CD4-positive, alpha-beta T cell (primary cell): Measurements from ENCODE around the gene CRP. TPM values are rescaled to one million over a fixed set of nuclear protein-coding genes. Genes with fewer than 3 reads are reported as not detected.

Experiments used
- ATAC-seq: fragments of 200-7000 bp; cut with Tn5 transposase; one replicate; pipeline ENCODE4 v1.10.0; 2022; ENCODE audit warnings: mild to moderate bottlenecking; ENCODE audit not compliant: poor library complexity
- CTCF ChIA-PET: fragments of 350-600 bp; sonication (Branson Sonifier 250); formaldehyde crosslinking; loops from one replicate; lab custom pipeline; 2021; ENCODE audit warnings: antibody characterized with exemption, inconsistent platforms; lab: Charles Lee
- POLR2A ChIA-PET: fragments of 350-600 bp; sonication (Branson Sonifier 250); formaldehyde crosslinking; loops from one replicate; lab custom pipeline; 2021; ENCODE audit warnings: antibody characterized with exemption, inconsistent platforms; lab: Charles Lee
- DNase-seq, 14 experiments: peaks; one replicate each; pipeline ENCODE4 v3.0.0-alpha.2; 2013 to 2020; ENCODE audit warnings: mixed read lengths in 2 of 14
- H3K27ac ChIP-seq, 2 donors: one replicate each; pipeline versions ENCODE4 v1.5.1 to v1.7.0; 2013; ENCODE audit warnings: low read length in 2 of 2, low read depth in 1 of 2, mild to moderate bottlenecking in 1 of 2
- H3K27me3 ChIP-seq, 2 experiments: 1 replicate in 1 of 2; 2 replicates in 1 of 2; pipeline versions ENCODE4 v1.6.1 to v1.7.0; 2013; ENCODE audit warnings: low read length in 2 of 2, control low read depth in 1 of 2, mild to moderate bottlenecking in 1 of 2, moderate library complexity in 1 of 2; ENCODE audit not compliant: insufficient read depth in 2 of 2, control insufficient read depth in 1 of 2
- H3K36me3 ChIP-seq: one replicate; pipeline ENCODE4 v1.6.1; 2013; ENCODE audit warnings: low read length, control low read depth; ENCODE audit not compliant: insufficient read depth
- H3K4me1 ChIP-seq: one replicate; pipeline ENCODE4 v1.6.1; 2013; ENCODE audit warnings: low read length, control low read depth; ENCODE audit not compliant: insufficient read depth
- H3K4me3 ChIP-seq: one replicate; pipeline ENCODE4 v1.5.1; 2013; ENCODE audit warnings: mild to moderate bottlenecking, low read length, moderate library complexity
- H3K9me3 ChIP-seq, 2 experiments: 1 replicate in 1 of 2; 2 replicates in 1 of 2; pipeline versions ENCODE4 v1.6.1 to v1.7.0; 2013; ENCODE audit warnings: low read length in 2 of 2, mild to moderate bottlenecking in 2 of 2, control low read depth in 1 of 2, moderate library complexity in 1 of 2; ENCODE audit not compliant: control insufficient read depth in 1 of 2, insufficient read depth in 1 of 2
- H3K27ac Mint-ChIP-seq: one replicate; pipeline ENCODE4 v1.8.0; 2020; ENCODE audit warnings: mixed read lengths
- H3K27me3 Mint-ChIP-seq: one replicate; pipeline ENCODE4 v1.8.0; 2021; ENCODE audit warnings: mixed read lengths
- H3K36me3 Mint-ChIP-seq: one replicate; pipeline ENCODE4 v1.8.0; 2021; ENCODE audit warnings: low read depth, mixed read lengths
- H3K4me1 Mint-ChIP-seq: one replicate; pipeline ENCODE4 v1.8.0; 2021; ENCODE audit warnings: low read depth, mixed read lengths
- H3K4me3 Mint-ChIP-seq: one replicate; pipeline ENCODE4 v1.8.0; 2020; ENCODE audit warnings: mild to moderate bottlenecking, mixed read lengths
- H3K9me3 Mint-ChIP-seq: one replicate; pipeline ENCODE4 v1.8.0; 2020; ENCODE audit warnings: mixed read lengths
- CTCF ChIP-seq: fragments of 200-600 bp; IDR thresholded peaks from one replicate; pipeline ENCODE4 v1.8.0; 2022; ENCODE audit warnings: antibody characterized with exemption, mild to moderate bottlenecking
- intact Hi-C, 2 experiments: fragments of 100-400 bp; cut with DNase I in 1 of 2; cut with micrococcal nuclease in 1 of 2; formaldehyde crosslinking; loops; one replicate each; pipeline versions ENCODE4 v1.15.1 to v1.9.0; 2023 to 2025; cut with DNase I, micrococcal nuclease
- total RNA-seq, 174 experiments: library from RNA in 2 of 174; stranded (reverse) in 2 of 174; gene quantifications; one replicate each; pipeline ENCODE4 v1.2.3 and lab custom pipeline; 2021 to 2026

The CRP gene
- total RNA-seq, 2 experiments from 2014 or later: not detected

GRCh38 chr1:159705904-159706256 is 8.5 kb downstream of the CRP start:
- TF ChIP-seq CTCF: no peak
- ChIA-PET POLR2A (no interaction called here), CTCF (no interaction called here)
- no peak overlapping the region for H3K27ac Mint-ChIP-seq
- H3K27ac ChIP-seq: no peak overlapping the region
- H3K4me1 ChIP-seq: no peaks in the 10 kb centered on the region
- H3K4me1 Mint-ChIP-seq: no peaks in the 10 kb centered on the region
- H3K9me3 ChIP-seq: no peaks in the 10 kb centered on the region
- H3K9me3 Mint-ChIP-seq: no peaks in the 10 kb centered on the region
- no peaks in the 10 kb centered on the region for H3K36me3 ChIP-seq
- intact Hi-C loops: no loop called here
- H3K27me3 Mint-ChIP-seq: peaks cover 8% of the 10 kb centered on the region
- DNase-seq (no peak), ATAC-seq (no peak)
- no peak overlapping the region for H3K4me3 Mint-ChIP-seq
- H3K36me3 Mint-ChIP-seq: no peaks in the 10 kb centered on the region
- H3K4me3 ChIP-seq: no peak overlapping the region
- H3K27me3 ChIP-seq: no peaks in the 10 kb centered on the region

- Mint-ChIP-seq H3K27me3 (peaks cover 9% of the 10 kb centered on the region), H3K4me1 (no peaks in the 10 kb centered on the region), H3K36me3 (no peaks in the 10 kb centered on the region)
Measured at GRCh38 chr1:159705251-159705903, 9.0 kb downstream of the CRP start.

GRCh38 chr1:159704481-159704880 is 9.9 kb downstream of the CRP start:
- POLR2A ChIA-PET: no interaction called here

More at GRCh38 chr1:159705251-159705903, 9.0 kb downstream of the CRP start:
- Mint-ChIP-seq H3K27ac (no peak overlapping the region), H3K4me3 (no peak overlapping the region), H3K9me3 (no peaks in the 10 kb centered on the region)
- Histone ChIP-seq H3K36me3 (no peaks in the 10 kb centered on the region), H3K27ac (no peak overlapping the region), H3K4me3 (no peak overlapping the region), H3K27me3 (no peaks in the 10 kb centered on the region), H3K9me3 (no peaks in the 10 kb centered on the region), H3K4me1 (no peaks in the 10 kb centered on the region)
- TF ChIP-seq CTCF: no peak
- DNase-seq (no peak), ATAC-seq (no peak)
- intact Hi-C loops: no loop called here
- ChIA-PET POLR2A (no interaction called here), CTCF (no interaction called here)

More at GRCh38 chr1:159704481-159704880, 9.9 kb downstream of the CRP start:
- no peaks in the 10 kb centered on the region for H3K9me3 Mint-ChIP-seq
- no peak overlapping the region for H3K4me3 Mint-ChIP-seq
- H3K27me3 Mint-ChIP-seq: peaks cover 12% of the 10 kb centered on the region
- H3K27ac ChIP-seq: no peak overlapping the region
- H3K27ac Mint-ChIP-seq: no peak overlapping the region
- H3K36me3 Mint-ChIP-seq: no peaks in the 10 kb centered on the region
- no peaks in the 10 kb centered on the region for H3K27me3 ChIP-seq
- no peaks in the 10 kb centered on the region for H3K9me3 ChIP-seq
- CTCF ChIA-PET: no interaction called here
- no peak overlapping the region for H3K4me3 ChIP-seq
- DNase-seq: no peak
- TF ChIP-seq CTCF: no peak
- H3K36me3 ChIP-seq: no peaks in the 10 kb centered on the region
- H3K4me1 ChIP-seq: no peaks in the 10 kb centered on the region
- intact Hi-C loops: no loop called here
- H3K4me1 Mint-ChIP-seq: no peaks in the 10 kb centered on the region
- ATAC-seq: no peak
